Stimulated activated CD8-positive, alpha-beta memory T cell treated with anti-CD3 and anti-CD28 coated beads, Interleukin-15, amount 100 ng/mL, for 4 hours (primary cell): ENCODE measurements around the gene DEK.
"Not testable (repeated sequence)": the region's sequence is repeated elsewhere in the genome, so short reads cannot be mapped to it uniquely, and the experiment has no call there.

ENCODE experiments used
- DNase-seq, 2 donors: peaks; one replicate each; pipeline ENCODE4 v3.0.0-alpha.2; 2020; ENCODE audit warnings: low read depth in 2 of 2

Gene DEK

DNA sequence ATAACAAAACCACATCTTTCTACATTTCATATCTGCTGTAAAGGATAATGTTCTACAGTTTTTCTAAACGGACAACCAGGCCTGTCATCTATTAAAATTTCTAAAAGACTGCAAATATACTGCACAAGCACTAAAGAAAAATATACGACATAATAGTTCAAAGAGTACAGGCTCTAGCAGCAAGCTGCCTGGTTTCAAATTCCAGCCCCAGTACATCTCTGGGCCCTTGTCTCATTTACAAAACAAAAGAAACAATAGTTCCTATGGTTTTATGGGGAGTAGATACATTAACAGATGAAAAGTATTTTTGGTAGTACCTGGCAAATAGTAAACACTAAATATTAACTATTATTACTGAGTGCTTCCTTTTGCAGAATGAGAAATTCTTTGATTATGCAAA lies 24.1 kb downstream of the DEK start:
- no peak for DNase-seq

DNA sequence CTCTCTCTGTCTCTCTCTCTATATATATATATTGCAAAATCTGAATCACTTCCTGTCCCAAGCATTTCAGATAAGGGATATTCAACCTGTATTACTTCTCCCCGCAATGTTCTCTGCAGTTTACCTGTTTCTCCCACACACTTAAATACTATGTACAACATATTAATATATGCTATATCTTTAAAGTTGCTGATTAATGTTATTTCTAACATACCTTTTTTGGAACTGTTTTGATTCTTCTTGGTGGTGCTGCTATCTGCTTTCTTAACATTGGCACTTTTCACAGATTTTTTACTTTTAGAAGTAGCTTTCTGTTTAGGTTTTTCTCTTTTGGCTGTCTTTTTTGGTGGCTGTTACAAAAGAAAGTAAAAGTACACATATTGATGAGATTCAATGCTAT lies 27.2 kb downstream of the DEK start:
- DNase-seq = no peak

DNA sequence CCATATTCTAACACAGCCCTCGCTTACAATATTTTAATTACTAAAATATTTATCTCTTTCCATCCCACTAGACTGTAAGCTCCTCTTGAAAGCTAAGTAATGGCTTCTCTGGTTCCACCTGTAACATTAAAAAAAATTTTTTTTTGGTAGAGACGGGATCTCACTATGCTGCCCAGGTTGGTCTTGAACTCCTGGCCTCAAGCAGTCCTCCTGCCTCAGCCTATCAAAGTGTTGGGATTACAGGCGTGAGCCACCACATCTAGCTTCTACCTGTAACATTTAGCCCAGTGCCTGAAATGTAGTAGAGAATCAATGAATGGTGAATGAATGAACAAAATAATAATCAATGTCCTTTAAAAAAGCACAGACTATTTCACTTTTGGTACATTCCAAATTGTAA lies 28.8 kb downstream of the DEK start:
- DNase-seq = no peak

DNA sequence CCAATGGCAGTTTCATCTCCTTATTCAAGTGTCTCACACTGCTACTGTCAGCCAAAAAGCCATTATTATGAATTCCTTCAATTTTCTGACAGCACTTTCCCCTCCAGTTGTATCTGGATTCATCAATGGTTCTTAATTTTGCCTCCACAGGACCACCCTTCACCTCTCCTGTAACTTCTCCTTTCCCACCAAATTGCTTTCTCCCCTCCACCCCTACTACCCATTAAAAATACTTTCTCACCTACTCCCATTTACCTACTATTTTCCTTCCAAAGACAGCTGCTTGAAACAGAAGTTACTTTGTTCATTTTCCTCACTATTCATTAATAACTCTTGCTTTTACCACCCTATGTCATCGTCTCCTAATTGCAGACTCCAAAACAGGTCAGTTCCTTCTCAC lies 29.8 kb downstream of the DEK start:
- DNase-seq = no peak

DNA sequence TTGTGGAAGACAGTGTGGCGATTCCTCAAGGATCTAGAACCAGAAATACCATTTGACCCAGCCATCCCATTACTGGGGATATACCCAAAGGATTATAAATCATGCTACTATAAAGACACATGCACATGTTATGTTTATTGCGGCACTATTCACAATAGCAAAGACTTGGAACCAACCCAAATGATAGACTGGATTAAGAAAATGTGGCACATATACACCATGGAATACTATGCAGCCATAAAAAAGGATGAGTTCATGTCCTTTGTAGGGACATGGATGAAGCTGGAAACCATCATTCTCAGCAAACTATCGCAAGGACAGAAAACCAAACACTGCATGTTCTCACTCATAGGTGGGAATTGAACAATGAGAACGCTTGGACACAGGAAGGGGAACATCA lies 30.6 kb downstream of the DEK start:
- not testable (repeated sequence) for DNase-seq

DNA sequence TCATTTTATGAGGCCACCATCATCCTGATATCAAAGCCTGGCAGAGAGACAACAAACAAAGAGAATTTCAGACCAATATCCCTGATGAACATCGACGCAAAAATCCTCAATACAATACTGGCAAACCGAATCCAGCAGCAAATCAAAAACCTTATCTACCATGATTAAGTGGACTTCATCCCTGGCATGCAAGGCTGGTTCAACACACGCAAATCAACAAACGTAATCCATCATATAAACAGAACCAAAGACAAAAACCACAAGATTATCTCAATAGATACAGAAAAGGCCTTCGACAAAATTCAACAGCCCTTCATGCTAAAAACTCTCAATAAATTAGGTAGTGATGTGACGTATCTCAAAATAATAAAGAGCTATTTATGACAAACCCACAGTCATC lies 32.5 kb downstream of the DEK start:
- not testable (repeated sequence) for DNase-seq

DNA sequence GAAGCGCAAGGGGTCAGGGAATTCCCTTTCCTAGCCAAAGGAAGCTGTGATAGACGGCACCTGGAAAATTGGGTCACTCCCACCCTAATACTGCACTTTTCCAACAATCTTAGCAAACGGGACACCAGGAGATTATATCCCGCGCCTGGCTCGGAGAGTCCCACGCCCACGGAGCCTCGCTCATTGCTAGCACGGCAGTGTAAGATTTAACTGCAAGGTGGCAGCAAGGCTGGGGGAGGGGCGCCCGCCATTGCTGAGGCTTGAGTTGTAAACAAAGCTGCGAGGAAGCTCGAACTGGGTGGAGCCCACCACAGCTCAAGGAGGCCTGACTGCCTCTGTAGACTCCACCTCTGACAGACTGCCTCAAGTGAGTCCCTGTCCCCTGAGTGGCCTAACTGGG lies 35.7 kb downstream of the DEK start:
- not testable (repeated sequence) for DNase-seq

DNA sequence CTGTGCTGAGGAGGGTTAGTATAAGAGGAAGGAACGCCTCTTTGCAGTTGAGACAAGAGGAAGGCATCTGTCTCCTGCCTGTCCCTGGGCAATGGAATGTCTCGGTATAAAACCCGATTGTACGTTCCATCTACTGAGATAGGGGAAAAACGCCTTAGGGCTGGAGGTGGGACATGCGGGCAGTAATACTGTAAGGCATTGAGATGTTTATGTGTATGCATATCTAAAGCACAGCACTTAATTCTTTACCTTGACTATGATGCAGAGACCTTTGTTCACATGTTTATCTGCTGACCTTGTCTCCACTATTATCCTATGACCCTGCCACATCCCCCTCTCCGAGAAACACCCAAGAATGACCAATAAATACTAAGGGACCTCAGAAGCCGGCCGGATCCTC lies 37.2 kb downstream of the DEK start:
- DNase-seq = not testable (repeated sequence)

DNA sequence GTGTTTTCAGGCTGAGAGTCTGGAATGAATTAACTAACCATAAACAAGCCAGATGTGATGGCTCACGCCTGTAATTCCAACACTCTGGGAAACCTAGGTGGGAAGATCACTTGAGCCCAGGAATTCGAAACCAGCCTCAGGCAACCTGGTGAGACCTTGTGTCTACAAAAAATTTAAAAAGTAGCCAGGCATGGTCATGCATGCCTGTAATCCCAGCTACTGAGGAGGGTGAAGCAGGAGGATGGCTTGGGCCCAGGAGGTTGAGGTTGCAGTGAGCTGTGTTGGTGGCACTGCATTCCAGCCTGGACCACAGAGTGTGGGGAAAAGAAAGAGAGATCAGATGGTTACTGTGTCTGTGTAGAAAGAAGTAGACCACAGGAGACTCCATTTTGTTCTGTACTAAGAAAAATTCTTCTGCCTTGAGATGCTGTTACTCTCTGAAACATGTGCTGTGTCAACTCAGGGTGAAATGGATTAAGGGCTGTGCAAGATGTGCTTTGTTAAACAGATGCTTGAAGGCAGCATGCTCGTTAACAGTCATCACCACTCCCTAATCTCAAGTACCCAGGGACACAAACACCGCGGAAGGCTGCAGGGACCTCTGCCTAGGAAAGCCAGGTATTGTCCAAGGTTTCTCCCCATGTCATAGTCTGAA lies 37.8 kb downstream of the DEK start:
- DNase-seq = not testable (repeated sequence)

DNA sequence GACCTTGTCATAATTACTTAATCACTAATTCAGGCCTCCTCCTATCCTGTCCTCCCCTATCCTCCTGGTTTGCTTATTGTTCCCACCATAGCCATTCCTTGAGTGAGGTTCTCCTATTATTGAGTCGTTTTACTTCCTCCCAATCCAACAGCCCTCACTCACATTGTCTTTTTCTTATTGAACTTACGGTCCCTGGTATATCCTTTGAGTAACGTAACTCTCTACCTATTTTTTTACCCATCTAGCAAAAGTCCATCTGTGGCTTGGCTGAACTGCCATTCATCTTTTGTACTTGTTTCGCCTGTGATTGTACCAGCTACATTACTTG lies 43.1 kb downstream of the DEK start:
- DNase-seq = no peak

DNA sequence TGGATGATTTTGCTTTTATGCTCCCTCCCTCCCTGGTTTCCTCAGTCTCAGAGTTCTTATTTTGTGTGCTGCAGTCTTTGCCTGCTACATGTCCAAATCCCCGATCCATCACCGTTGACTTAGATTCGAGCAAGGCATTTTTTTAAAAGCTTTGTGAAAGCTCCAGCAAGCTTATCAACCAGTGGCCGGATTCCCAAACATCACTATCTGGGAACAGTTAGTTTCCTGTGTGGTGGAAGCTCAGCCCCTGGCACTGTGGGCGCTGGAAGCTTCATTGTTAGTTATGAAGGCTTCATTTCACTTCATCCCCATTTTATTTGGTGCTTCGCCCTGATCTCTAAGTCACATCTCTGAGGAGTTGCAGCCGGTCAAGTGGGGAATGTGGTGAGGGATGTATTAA lies 44.7 kb downstream of the DEK start:
- DNase-seq = no peak

DNA sequence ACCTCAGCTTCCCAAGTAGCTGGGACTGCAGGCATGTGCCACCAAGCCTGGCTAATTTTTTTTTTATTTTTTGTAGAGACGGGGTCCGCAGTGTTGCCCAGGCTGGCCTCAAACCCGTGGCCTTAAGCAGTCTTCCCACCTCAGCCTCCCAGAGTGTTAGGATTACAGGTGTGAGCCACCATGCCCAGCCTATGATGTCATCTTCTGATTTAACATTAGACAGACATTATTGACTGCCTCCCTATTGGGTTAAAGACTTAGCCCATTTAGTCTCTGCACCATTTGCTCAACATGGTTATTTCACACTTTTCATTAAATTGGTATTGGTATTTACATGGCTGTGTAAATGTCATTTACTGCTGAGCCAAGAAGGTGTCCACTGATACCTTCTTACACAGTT lies 46.1 kb downstream of the DEK start:
- DNase-seq = no peak

DNA sequence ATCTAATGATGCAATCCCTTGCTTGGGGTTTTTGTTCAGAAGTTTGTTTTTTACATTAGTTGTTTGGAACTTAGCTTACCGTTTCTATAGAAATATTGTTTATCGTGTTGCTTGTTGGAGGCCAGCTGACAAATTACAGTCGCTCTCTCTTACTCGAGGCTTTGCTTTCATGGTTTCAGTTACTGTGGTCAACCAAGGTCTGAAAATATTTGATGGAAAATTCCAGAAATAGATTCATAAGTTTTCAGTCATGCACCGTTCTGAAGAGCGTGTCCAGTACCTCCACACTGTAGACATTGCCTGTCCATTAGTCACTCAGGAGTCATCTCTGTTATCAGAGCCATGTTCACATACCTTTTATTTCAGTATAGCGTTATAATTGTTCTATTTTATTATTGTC lies 47.9 kb downstream of the DEK start:
- DNase-seq = no peak

DNA sequence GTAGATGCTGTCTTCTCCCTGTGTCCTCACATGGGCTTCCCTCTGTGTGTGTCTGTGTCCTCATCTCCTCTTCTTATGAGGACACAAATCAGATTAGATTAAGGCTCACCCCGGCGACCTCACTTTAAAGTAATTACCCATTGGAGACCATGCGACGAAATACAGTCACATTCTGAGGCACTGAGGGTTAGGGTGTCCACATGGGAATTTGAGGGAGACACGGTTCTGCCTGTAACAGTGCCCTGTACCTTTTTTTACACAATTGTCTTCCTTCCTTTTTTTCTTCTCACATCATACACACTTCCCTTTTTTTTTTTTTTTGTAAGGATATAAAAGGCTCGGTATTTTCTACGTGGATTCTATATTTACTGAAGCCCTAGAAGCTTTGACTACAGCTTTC lies 48.9 kb downstream of the DEK start:
- DNase-seq = no peak

DNA sequence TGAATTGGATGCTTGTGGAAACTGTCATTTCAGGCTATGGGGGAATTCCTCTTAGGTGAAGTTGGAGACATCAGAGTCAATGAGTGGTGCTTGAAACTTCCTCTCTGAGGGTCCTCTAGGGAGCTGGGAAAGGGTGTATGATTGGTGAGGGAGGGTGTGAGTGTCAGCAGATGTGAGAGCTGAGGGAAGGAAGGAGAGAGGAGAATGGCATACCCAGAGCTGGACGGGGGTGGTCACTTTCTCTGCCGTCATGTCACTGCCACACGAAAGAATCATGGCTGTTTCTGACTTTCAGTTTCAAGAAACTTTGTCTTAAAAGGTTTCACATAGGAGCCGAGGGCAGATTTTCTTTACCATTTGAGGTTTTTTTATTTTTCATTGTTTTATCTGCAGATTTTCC lies 50.3 kb downstream of the DEK start:
- DNase-seq = no peak

DNA sequence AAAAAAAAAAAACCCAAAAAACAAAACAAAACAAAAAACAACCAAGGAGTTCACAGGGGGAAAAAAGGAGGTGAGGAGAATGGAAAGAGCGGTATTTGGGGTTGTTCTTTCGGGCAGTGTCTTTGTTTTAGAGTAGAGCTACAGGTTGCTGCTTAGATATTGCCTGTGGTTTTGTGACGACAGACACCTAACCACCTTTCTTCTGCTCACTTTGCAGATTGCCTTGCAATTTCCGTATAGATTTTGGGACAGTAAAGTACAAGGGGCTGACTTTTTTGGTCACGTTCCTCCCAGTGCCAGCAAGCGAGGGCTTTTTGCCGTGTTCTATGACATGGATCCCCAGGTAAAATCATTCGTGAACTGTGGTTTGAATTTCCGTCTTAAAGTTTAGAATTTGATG lies 50.9 kb downstream of the DEK start:
- no peak for DNase-seq

DNA sequence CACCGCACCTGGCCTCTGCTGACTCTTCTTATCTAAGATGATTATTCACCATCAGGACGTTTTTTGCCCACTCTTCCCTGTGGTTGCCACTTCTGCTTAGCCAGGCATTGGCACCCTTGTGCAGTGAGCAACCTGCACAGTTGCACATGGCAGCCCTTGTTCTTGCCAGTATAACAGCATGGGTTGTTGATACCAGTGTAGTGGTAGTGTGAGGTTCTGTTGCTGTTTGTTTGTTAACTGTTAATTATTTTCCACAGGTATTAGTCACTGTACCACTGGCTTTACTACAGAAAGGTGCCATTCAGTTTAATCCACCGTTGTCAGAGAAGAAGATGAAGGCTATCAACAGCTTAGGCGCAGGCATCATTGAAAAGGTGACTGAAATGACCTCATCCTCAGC lies 52.1 kb downstream of the DEK start:
- no peak for DNase-seq

DNA sequence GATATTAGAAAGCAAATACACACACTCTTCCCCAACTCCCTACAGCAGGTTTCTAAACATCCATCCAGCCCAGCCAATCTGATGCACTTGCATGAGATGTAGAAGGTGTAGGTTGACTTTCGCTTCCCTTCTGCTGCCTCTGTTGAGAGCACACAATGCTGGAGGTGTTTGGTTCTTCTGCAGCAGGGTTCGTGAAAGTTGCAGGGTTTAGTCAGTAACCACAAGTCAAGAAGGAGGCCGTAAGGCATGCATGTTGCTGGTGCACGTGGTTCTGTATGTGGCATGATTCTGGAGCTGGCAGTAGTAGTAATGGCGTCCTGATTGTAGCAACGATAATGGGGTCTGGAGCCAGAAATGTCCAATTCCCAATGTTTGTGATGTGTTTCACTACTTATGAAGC lies 53.0 kb downstream of the DEK start:
- no peak for DNase-seq

DNA sequence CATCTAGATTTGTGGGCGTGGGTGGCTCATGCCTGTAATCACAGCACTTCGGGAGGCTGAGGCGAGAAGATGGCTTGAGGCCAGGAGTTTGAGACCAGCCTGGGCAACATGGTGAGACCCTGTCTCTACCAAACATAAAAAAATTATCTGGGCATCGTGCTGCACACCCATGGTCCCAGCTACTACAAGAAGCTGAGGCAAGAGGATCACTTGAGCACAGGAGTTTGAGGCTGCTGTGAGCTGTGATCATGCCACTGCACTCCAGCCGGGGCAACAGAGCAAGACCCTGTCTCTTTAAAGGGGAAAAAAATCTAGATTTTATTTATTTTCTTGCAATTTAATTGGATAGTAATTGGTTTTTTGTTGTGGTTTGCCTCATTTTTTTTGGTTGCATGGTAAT lies 53.6 kb downstream of the DEK start:
- DNase-seq = no peak

DNA sequence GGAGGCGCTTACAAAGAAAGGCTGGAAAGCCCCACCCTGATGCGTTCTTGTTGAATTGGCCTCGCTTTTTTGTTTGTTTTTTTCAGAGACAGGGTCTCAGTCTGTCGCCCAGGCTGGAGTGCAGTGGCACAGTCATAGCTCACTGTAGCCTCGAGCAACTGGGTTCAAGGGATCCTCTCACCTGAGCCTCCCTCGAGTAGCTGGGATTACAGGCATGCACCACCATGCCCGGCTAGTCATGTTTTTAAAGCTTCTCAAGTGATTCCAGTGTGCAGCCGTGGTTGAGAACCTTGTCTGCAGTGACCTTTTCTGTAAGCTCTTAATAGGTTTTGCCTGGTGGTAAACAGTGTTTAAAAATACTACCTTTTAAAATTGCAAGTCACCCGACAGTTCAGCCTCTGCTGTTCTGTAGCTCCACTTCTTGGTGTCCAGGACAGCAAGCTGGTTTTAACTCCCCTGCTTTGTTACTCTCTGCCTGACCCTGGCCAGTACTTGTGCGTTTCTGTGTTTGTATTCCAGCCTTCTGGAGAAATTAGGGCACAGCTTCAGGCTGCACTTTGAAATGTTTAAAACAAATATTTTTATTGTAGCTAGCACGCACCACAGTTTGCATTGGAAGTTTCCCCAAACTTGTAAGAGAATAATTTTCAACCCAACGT lies 54.7 kb downstream of the DEK start:
- no peak for DNase-seq

DNA sequence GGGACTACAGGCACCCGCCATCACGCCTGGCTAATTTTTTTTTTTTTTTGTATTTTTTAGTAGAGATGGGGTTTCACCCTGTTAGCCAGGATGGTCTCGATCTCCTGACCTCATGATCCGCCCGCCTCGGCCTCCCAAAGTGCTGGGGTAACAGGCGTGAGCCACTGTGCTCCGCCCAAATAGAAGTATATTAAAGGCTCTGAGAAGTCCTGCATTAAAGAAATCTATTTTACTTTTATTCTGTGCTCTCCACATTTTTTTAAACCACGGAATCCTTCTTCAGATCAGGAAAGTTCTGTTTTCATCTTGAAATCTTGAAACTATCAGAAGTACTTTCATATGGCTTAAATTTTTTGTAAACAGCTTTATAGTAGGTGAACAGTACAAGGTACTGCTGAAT lies 55.6 kb downstream of the DEK start:
- not testable (repeated sequence) for DNase-seq

DNA sequence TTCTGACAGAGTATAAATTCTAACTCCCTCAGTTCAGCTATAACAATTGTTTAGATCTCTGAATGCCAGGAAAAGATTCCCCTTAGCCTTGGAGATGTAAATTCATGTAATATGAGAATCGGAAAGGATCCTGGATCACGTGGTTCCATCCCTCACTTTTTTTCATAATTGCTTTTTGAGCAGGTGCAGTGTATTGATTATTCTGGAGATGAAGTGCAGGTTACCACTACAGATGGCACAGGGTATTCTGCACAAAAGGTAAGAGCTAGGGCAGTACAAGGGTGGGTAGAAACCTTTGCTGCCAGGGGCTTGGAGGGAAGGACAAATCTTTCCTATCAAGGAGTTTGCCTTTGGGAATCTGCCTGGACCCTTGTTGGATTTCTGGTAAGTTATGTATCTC lies 56.4 kb downstream of the DEK start:
- DNase-seq = no peak

DNA sequence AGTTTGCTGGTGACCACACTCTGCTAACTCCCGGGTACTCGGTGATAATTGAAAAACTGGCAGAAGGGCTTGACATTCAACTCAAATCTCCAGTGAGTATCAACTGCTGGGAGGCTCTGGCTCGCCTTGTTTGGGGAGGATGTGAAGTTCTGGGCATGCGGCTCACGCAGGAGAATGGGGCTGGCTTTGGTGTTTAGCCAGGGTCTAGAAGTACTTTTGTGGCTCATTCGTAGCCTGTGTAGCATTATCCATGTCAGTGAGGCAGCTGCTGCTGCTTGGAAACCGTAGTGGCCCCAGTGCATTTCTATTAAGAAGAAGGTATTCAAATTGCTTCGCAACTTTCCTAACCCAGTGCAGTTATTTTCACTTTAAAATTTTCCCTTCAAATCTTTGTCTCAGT lies 56.9 kb downstream of the DEK start:
- no peak for DNase-seq

DNA sequence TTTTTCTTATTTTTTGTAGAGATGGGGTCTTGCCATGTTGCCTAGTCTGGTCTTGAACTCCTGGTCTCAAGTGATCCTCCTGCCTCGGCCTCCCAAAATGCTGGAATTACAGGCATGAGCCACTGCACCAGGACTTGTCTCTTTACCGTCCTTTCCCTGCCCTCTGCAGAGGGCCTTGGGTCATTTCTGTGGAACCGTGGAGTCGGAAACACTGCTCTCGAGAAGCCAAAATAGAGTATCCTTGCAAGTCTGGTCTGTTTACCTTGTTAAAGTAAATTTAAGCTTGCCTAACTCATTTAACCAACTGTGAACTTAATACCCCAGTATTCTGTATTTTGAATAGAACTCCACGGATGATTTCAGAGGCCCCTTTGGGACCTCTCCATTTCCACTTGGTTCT lies 57.7 kb downstream of the DEK start:
- no peak for DNase-seq
